Stimulated activated CD8-positive, alpha-beta memory T cell treated with anti-CD3 and anti-CD28 coated beads, Interleukin-15, amount 100 ng/mL, for 4 hours (primary cell): Measurements from ENCODE around the gene EFCAB6.

Experiments
- DNase-seq, 2 donors: peaks; one replicate each; pipeline ENCODE4 v3.0.0-alpha.2; 2020; ENCODE audit warnings: low read depth in 2 of 2

The EFCAB6 gene

DNA sequence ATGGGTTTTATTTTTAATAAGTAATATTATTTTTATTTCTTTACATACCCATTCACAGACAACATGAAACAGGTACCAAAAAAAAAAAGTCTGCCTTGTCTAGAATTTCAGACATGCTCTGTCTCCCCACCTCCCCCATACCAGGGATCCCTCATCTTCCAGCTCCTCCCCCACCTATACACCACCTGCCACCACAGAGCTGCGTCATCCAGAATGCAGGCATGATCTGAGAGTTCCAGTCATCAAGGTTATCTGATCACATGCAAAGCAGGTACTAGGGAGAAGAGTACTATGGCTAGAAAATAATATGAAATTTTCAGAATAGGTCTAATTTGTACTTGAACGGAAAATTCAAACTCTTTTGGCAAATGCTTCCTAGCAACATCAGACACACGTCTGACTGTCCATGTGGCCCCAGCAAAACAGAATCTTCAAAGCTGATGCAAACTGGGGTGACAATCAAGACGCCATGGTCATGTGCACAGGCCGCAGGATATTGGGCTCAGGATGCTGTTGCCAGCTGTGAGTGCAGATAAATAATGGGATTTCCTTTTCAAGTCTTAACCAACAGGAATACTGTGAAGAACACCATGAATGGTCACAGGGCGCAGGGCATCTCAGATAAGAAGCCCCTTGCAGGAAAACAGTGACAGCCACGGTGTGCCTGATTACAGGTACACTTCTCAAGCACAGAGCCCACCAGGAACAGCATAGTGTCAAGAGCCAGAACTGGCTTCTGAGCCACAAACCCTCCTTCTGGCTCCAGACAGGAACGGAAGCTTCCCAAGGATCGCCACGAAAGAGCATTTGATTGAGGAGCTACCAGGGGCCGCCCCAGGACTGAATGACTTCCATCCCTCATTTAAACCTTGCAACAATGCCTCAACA is 169.5 kb downstream of the EFCAB6 start:
- no peak for DNase-seq

DNA sequence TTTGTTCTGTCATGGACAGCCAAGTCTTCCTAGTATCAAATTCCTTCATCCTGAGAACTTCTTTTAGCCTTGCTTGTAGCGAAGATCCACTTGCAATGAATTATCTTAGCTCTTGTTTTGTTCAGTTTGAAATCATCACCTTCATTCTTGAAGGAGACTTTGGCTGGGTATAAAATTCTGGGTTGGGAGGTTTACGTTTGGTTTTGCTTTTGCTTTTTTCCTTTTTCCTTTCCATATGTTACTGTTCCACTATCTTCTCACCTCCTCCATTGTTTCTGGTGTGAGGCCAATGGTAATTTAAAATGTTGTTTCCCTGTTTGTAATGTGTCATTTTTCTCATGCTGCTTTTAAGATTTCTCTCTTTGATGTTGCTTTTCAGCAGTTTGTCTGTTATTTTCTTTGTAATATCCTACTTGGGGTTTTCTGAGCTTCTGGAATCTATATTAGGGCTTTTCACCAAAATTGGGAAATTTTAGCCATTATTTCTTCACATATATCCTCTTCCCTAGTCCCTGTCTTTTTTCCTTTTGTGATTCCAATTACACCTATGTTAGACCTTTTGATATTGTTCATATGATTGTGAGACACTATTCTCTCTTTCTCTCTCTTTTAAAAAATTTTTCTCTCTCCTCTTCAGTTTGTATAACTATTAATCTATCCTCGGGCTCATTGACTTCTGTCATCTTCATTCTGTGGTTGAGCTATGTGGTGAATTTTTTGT is 172.7 kb downstream of the EFCAB6 start:
- no peak for DNase-seq

- DNase-seq = no peak
Observed at GRCh38 chr22:43637275-43638260, 174.5 kb downstream of the EFCAB6 start.

- DNase-seq = no peak
Observed at GRCh38 chr22:43636086-43636485, 176.0 kb downstream of the EFCAB6 start.

- DNase-seq = no peak
Observed at GRCh38 chr22:43635101-43635500, 177.0 kb downstream of the EFCAB6 start.

- DNase-seq = no peak
Observed at GRCh38 chr22:43634316-43634715, 177.8 kb downstream of the EFCAB6 start.

GRCh38 chr22:43633631-43634285 is 178.3 kb downstream of the EFCAB6 start:
- DNase-seq = no peak

DNA sequence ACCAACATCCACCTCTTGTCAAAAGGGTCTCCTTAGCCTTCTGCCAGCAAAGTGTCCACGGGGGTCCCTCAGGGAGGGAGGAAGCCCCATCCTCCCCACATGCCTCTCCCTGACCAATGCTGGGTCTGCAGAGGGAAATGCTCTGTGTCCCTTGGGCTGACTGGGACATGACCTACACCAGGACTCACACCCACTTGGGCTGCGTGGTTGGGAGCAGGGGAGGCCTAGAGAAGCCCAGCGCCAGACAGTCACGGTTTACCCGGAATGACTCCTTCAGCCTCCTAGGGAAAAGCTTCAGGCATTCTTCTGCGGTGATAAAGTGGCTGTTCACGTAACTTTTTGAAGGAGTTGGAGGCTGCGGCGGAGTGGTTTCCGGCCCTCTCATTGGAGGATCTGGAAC is 180.3 kb downstream of the EFCAB6 start:
- DNase-seq = no peak

GRCh38 chr22:43631201-43631600 is 180.9 kb downstream of the EFCAB6 start:
- DNase-seq = no peak

DNA sequence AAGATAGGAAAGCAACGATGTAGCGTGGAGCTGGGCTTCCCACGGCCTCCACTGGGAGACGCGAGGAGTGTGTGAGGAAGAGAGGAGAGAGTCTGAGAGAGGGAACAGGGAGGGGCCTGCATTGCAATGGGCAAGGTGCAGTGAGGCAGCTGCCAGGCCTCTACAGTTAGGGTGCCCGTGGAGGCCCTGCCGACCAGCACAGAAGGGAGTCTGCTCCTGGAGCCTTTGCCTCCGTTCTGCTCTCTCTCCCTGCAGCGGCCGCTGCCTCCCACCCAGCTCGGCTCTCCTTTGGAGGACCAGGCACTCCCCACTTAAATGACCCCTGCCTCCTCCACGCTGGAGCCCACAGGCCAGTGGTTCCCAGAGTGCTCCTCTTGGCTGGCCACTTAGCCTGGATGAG is 181.7 kb downstream of the EFCAB6 start:
- no peak for DNase-seq

GRCh38 chr22:43628250-43628649 is 183.9 kb downstream of the EFCAB6 start:
- no peak for DNase-seq

DNA sequence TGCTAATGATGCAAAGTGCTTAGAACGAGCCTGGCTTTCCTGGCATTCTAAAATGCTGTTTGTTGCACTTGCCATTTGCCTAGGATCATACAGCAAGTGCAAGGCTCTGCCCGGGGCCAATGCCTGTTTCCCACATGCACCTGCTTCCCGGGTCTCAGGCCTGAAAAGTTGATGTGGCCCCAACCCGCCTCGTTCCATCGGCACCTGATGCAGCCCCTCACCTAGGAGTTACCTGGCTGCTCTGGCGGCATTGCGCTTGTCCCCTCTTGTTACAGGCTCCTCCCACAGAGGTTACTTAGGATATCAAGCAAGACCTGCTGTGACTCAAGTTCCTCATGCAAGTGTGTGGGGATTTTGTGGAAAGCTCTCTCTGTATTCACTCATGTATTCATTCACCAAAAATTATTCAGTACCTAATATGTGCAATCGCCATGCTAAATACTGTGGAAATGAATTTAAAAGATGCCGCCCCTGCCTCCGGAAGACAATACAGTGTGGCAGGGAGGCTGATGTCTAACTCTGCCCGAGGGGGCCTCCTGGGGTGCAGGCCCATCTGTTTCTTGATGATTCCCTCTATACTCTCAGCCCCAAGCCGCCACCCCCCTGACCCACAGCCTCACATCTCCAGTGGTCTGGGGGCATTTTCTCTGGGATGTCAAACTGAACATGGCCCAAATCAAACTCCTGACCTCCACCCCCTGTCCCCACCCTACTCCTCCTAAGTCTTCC is 184.5 kb downstream of the EFCAB6 start:
- no peak for DNase-seq

GRCh38 chr22:43625242-43625641 is 186.9 kb downstream of the EFCAB6 start:
- no peak for DNase-seq

- no peak for DNase-seq
Observed at GRCh38 chr22:43624144-43624998, 187.7 kb downstream of the EFCAB6 start.

GRCh38 chr22:43622886-43623285 is 189.2 kb downstream of the EFCAB6 start:
- no peak for DNase-seq

GRCh38 chr22:43620197-43620596 is 191.9 kb downstream of the EFCAB6 start:
- no peak for DNase-seq

GRCh38 chr22:43618517-43618916 is 193.6 kb downstream of the EFCAB6 start:
- no peak for DNase-seq

GRCh38 chr22:43616645-43617044 is 195.5 kb downstream of the EFCAB6 start:
- DNase-seq = no peak

DNA sequence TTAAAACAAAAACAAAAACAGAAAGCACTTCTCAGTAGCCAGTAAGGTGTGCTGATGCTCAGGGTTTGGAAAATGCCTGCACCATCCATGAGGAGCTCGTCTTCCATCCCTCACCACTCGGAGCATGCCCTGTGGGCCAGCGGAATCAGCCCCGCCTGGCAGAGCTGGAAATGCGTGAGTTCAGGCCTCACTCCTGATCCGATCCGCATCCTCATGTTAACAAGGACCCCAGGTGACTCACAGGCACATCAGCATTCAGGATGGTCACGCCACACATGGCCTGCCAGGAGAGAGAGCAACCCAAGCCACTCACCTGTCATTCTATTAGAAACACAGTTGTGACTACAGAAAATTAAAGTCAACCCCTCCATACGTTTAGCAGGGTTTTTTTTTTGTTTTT is 211.8 kb downstream of the EFCAB6 start:
- no peak for DNase-seq

DNA sequence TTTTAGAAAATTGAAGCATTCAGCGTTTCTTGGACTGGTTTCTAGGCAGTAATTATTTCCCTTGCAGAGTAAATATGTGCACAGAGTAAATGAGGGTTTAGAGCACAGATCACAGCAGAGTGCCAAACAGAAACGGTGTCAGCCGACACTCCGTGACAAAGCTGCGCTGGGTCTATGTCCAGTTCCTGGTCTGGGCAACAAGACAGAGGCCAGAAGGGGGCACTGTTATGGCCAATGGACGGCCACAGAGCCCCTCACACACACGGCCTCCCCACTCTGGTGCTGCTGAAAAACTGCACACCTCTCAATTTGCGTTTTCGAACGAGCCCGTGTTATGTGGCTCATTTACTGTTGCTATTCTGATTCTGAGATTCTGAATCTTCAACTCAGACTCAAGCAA is 219.6 kb downstream of the EFCAB6 start:
- no peak for DNase-seq
